ENCODE measurements around the gene FRY. TPM values are rescaled to one million over a fixed set of nuclear protein-coding genes. Genes with fewer than 3 reads are reported as not detected.

FRY gene
- total RNA-seq, 1 experiment from 2014 or later, result 5.3 TPM

DNA sequence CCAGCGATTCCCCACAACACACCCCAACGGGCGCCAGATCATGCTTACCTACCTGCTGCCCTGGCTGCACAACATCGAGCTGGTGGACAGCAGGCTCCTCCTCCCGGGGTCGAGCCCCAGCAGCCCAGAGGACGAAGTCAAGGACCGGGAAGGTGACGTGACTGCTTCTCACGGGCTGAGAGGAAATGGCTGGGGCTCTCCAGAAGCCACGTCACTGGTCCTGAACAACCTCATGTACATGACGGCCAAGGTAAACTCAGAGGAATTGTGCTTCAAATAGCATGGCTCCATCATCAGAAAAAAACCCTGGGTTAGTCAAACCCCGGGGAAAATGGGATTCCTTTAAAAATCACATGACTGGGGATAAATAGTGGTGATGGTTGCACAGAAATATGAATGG lies 177.3 kb downstream of the FRY start (continued):
- no peak for TF ChIP-seq ZNF281 (CRISPR knock-in tag; IDR thresholded peaks at IDR 0.05)
- TF ChIP-seq ZNF263 (CRISPR knock-in tag; IDR thresholded peaks at IDR 0.05; ENCODE audit: low read depth), result no peak

DNA sequence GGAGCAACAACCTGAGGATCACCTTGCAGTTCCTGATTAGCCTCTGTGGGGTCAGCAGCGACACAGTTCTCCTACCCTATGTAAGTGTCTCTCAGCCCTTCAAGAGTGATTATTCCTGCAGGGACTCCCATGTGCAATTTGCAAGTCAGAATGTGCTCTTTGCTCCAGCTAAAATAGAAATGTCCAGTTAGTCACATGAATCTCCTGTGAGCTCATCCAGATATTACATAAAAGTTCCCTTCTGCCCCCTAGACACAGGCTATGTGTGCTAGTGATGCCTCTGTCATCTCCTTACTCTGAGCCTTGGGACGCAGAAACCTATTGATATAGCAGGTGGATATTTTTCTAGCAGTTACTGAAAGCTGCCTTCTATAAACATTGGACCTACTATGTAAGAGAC lies 178.1 kb downstream of the FRY start:
- ChIA-PET CTCF (no interaction called here), POLR2A (no interaction called here)
- Mint-ChIP-seq H3K9me3 (no peaks in the 10 kb centered on the region), H3K4me3 (no peak overlapping the region), H3K36me3 (no peaks in the 10 kb centered on the region), H3K27me3 (ENCODE audit: low read depth) (no peaks in the 10 kb centered on the region), H3K27ac (no peak overlapping the region; the same call in 1 of the 2 replicates), H3K4me1 (peaks cover 19% of the 10 kb centered on the region)
- ATAC-seq (peak; percentile 47; the same call in 1 of the 2 replicates), DNase-seq (ENCODE audit: low spot score) (no peak)
- TF ChIP-seq ZNF138 (CRISPR knock-in tag; conservative IDR thresholded peaks at IDR 0.05) (no peak), NFATC4 (CRISPR knock-in tag; IDR thresholded peaks at IDR 0.05) (no peak), USF1 (CRISPR knock-in tag; IDR thresholded peaks at IDR 0.05) (no peak), ETV6 (CRISPR knock-in tag; IDR thresholded peaks at IDR 0.05) (no peak), FOXJ3 (CRISPR knock-in tag; IDR thresholded peaks at IDR 0.05; ENCODE audit: borderline replicate concordance) (no peak), ATF6 (CRISPR knock-in tag; IDR thresholded peaks at IDR 0.05) (no peak), MLX (CRISPR knock-in tag; IDR thresholded peaks at IDR 0.05) (no peak), CREM (CRISPR knock-in tag; IDR thresholded peaks at IDR 0.05) (no peak), HMGA2 (CRISPR knock-in tag; IDR thresholded peaks at IDR 0.05) (no peak), ZNF121 (CRISPR knock-in tag; IDR thresholded peaks at IDR 0.05) (no peak)
- TF ChIP-seq, protein P1, sequence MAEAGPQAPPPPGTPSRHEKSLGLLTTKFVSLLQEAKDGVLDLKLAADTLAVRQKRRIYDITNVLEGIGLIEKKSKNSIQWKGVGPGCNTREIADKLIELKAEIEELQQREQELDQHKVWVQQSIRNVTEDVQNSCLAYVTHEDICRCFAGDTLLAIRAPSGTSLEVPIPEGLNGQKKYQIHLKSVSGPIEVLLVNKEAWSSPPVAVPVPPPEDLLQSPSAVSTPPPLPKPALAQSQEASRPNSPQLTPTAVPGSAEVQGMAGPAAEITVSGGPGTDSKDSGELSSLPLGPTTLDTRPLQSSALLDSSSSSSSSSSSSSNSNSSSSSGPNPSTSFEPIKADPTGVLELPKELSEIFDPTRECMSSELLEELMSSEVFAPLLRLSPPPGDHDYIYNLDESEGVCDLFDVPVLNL (CRISPR knock-in tag; IDR thresholded peaks at IDR 0.05; ENCODE audit: borderline replicate concordance, low read depth), result no peak
- TF ChIP-seq, protein P2, sequence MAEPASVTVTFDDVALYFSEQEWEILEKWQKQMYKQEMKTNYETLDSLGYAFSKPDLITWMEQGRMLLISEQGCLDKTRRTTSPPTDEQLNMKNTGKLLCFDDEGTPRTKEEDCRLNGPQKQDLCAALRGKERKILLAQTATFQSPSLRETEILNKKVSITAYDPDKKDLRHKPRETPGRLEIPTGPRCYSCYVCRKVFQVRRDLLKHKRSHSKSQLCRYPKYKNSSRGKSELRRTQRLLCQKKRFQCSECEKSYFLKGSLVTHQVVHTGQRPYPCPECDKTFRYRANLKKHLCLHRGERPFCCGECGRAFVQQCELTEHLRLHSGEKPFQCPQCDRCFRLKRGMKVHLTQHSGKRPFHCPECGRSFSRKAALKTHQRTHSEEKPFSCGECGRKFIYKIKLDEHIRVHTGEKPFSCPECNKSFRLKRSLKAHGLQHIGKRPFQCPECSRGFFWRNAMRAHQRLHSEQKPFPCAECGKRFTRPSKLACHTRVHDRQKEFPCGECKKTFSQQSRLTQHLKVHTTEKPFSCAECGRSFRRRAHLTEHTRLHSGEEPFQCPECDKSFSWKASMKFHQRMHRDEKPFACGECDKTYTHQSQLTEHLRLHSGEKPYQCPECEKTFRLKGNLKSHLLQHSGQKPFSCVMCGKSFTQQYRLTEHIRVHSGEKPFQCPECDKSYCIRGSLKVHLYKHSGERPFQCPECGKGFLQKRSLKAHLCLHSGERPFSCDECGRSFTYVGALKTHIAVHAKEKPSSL (CRISPR knock-in tag; conservative IDR thresholded peaks at IDR 0.05), result no peak
- TF ChIP-seq, protein P3, sequence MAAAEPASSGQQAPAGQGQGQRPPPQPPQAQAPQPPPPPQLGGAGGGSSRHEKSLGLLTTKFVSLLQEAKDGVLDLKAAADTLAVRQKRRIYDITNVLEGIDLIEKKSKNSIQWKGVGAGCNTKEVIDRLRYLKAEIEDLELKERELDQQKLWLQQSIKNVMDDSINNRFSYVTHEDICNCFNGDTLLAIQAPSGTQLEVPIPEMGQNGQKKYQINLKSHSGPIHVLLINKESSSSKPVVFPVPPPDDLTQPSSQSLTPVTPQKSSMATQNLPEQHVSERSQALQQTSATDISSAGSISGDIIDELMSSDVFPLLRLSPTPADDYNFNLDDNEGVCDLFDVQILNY (CRISPR knock-in tag; IDR thresholded peaks at IDR 0.05), result no peak
- TF ChIP-seq, protein P4, sequence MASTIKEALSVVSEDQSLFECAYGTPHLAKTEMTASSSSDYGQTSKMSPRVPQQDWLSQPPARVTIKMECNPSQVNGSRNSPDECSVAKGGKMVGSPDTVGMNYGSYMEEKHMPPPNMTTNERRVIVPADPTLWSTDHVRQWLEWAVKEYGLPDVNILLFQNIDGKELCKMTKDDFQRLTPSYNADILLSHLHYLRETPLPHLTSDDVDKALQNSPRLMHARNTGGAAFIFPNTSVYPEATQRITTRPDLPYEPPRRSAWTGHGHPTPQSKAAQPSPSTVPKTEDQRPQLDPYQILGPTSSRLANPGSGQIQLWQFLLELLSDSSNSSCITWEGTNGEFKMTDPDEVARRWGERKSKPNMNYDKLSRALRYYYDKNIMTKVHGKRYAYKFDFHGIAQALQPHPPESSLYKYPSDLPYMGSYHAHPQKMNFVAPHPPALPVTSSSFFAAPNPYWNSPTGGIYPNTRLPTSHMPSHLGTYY (CRISPR knock-in tag; IDR thresholded peaks at IDR 0.05), result no peak
- TF ChIP-seq, protein P5, sequence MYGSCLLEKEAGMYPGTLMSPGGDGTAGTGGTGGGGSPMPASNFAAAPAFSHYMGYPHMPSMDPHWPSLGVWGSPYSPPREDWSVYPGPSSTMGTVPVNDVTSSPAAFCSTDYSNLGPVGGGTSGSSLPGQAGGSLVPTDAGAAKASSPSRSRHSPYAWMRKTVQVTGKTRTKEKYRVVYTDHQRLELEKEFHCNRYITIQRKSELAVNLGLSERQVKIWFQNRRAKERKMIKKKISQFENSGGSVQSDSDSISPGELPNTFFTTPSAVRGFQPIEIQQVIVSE (CRISPR knock-in tag; IDR thresholded peaks at IDR 0.05; ENCODE audit: borderline replicate concordance), result no peak
- TF ChIP-seq, protein P6, sequence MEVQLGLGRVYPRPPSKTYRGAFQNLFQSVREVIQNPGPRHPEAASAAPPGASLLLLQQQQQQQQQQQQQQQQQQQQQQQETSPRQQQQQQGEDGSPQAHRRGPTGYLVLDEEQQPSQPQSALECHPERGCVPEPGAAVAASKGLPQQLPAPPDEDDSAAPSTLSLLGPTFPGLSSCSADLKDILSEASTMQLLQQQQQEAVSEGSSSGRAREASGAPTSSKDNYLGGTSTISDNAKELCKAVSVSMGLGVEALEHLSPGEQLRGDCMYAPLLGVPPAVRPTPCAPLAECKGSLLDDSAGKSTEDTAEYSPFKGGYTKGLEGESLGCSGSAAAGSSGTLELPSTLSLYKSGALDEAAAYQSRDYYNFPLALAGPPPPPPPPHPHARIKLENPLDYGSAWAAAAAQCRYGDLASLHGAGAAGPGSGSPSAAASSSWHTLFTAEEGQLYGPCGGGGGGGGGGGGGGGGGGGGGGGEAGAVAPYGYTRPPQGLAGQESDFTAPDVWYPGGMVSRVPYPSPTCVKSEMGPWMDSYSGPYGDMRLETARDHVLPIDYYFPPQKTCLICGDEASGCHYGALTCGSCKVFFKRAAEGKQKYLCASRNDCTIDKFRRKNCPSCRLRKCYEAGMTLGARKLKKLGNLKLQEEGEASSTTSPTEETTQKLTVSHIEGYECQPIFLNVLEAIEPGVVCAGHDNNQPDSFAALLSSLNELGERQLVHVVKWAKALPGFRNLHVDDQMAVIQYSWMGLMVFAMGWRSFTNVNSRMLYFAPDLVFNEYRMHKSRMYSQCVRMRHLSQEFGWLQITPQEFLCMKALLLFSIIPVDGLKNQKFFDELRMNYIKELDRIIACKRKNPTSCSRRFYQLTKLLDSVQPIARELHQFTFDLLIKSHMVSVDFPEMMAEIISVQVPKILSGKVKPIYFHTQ (CRISPR knock-in tag; IDR thresholded peaks at IDR 0.05), result no peak

All from WTC11 (cell line).